Measurements from ENCODE around the gene SLAMF9. TPM values are rescaled to one million over a fixed set of nuclear protein-coding genes. Genes with fewer than 3 reads are reported as not detected.
"Not testable (repeated sequence)": the region's sequence is repeated elsewhere in the genome, so short reads cannot be mapped to it uniquely, and the experiment has no call there.

The SLAMF9 gene
- total RNA-seq, 2 experiments from 2014 or later: not detected

GRCh38 chr1:159916242-159917051, 37.6 kb downstream of the SLAMF9 start:
- no peak overlapping the region for H3K4me3 Mint-ChIP-seq
- H3K27ac Mint-ChIP-seq: no peak overlapping the region
- H3K9me3 Mint-ChIP-seq: no peaks in the 10 kb centered on the region
- H3K36me3 Mint-ChIP-seq: peaks cover 39% of the 10 kb centered on the region
- no peaks in the 10 kb centered on the region for H3K27me3 Mint-ChIP-seq
- H3K4me1 Mint-ChIP-seq: peaks cover 54% of the 10 kb centered on the region
- DNase-seq: no peak

- no peaks in the 10 kb centered on the region for H3K9me3 Mint-ChIP-seq
- H3K4me3 Mint-ChIP-seq: no peak overlapping the region
- DNase-seq: no peak
- peaks cover 54% of the 10 kb centered on the region for H3K4me1 Mint-ChIP-seq
- H3K36me3 Mint-ChIP-seq: peaks cover 33% of the 10 kb centered on the region
- H3K27ac Mint-ChIP-seq: no peak overlapping the region
- H3K27me3 Mint-ChIP-seq: no peaks in the 10 kb centered on the region
Measured at GRCh38 chr1:159915571-159916241, 38.3 kb downstream of the SLAMF9 start.

- H3K4me1 Mint-ChIP-seq: peaks cover 56% of the 10 kb centered on the region
- no peaks in the 10 kb centered on the region for H3K27me3 Mint-ChIP-seq
- H3K9me3 Mint-ChIP-seq: no peaks in the 10 kb centered on the region
- no peak overlapping the region for H3K4me3 Mint-ChIP-seq
- H3K27ac Mint-ChIP-seq: peak overlapping the region; percentile 13
- H3K36me3 Mint-ChIP-seq: peaks cover 21% of the 10 kb centered on the region
- DNase-seq: no peak
Measured at GRCh38 chr1:159914252-159915018, 39.6 kb downstream of the SLAMF9 start.

GRCh38 chr1:159913451-159914192, 40.4 kb downstream of the SLAMF9 start:
- peaks cover 56% of the 10 kb centered on the region for H3K4me1 Mint-ChIP-seq
- H3K36me3 Mint-ChIP-seq: peaks cover 15% of the 10 kb centered on the region
- H3K9me3 Mint-ChIP-seq: no peaks in the 10 kb centered on the region
- H3K27ac Mint-ChIP-seq: no peak overlapping the region
- DNase-seq: no peak
- H3K4me3 Mint-ChIP-seq: no peak overlapping the region
- H3K27me3 Mint-ChIP-seq: no peaks in the 10 kb centered on the region

- Mint-ChIP-seq H3K9me3 (no peaks in the 10 kb centered on the region), H3K27me3 (no peaks in the 10 kb centered on the region), H3K27ac (peak overlapping the region; percentile 89), H3K4me3 (no peak overlapping the region), H3K36me3 (peaks cover 5% of the 10 kb centered on the region), H3K4me1 (peaks cover 48% of the 10 kb centered on the region)
- no peak for DNase-seq
Measured at GRCh38 chr1:159911326-159912070, 42.5 kb downstream of the SLAMF9 start.

GRCh38 chr1:159908031-159908940, 45.8 kb downstream of the SLAMF9 start:
- H3K9me3 Mint-ChIP-seq: no peaks in the 10 kb centered on the region
- H3K36me3 Mint-ChIP-seq: peaks cover 5% of the 10 kb centered on the region
- no peaks in the 10 kb centered on the region for H3K27me3 Mint-ChIP-seq
- H3K4me3 Mint-ChIP-seq: no peak overlapping the region
- H3K4me1 Mint-ChIP-seq: peaks cover 37% of the 10 kb centered on the region
- peak overlapping the region; percentile 1 for H3K27ac Mint-ChIP-seq
- no peak for DNase-seq

GRCh38 chr1:159906960-159907359, 47.1 kb downstream of the SLAMF9 start:
- H3K27ac Mint-ChIP-seq: no peak overlapping the region
- no peaks in the 10 kb centered on the region for H3K27me3 Mint-ChIP-seq
- peaks cover 27% of the 10 kb centered on the region for H3K4me1 Mint-ChIP-seq

GRCh38 chr1:159904036-159904435, 50.0 kb downstream of the SLAMF9 start:
- H3K27me3 Mint-ChIP-seq, H3K4me3 Mint-ChIP-seq, DNase-seq, H3K27ac Mint-ChIP-seq, H3K4me1 Mint-ChIP-seq, H3K9me3 Mint-ChIP-seq, H3K36me3 Mint-ChIP-seq: not testable (repeated sequence)

More at GRCh38 chr1:159906960-159907359, 47.1 kb downstream of the SLAMF9 start:
- DNase-seq: no peak
- Mint-ChIP-seq H3K9me3 (no peaks in the 10 kb centered on the region), H3K4me3 (no peak overlapping the region), H3K36me3 (no peaks in the 10 kb centered on the region)

- no peak overlapping the region for H3K4me3 Mint-ChIP-seq
- no peaks in the 10 kb centered on the region for H3K27me3 Mint-ChIP-seq
- H3K9me3 Mint-ChIP-seq: no peaks in the 10 kb centered on the region
- DNase-seq: no peak
- H3K36me3 Mint-ChIP-seq: no peaks in the 10 kb centered on the region
- H3K4me1 Mint-ChIP-seq: peaks cover 2% of the 10 kb centered on the region
- no peak overlapping the region for H3K27ac Mint-ChIP-seq
Measured at GRCh38 chr1:159902541-159902940, 51.5 kb downstream of the SLAMF9 start.

Other genes starting within 250 kb of the SLAMF9 start
- gene CRP, start 239.6 kb downstream of the SLAMF9 start, total RNA-seq: not detected
- gene DUSP23, start 173.3 kb downstream of the SLAMF9 start, total RNA-seq: 10 to 100 TPM; 33.5 to 36.0 TPM
- gene FCRL6, start 151.9 kb downstream of the SLAMF9 start, total RNA-seq: not detected
- 1 to 10 TPM; 1.3 to 2.1 TPM for gene SLAMF8, start 127.4 kb downstream of the SLAMF9 start, total RNA-seq
- gene VSIG8, start 91.6 kb downstream of the SLAMF9 start, total RNA-seq: not detected
- gene CFAP45, start 54.1 kb downstream of the SLAMF9 start, total RNA-seq: under 1 TPM; 0.78 to 0.80 TPM
- gene TAGLN2, start 28.7 kb downstream of the SLAMF9 start, total RNA-seq: 100 to 1,000 TPM; 463 to 489 TPM
- under 1 TPM in 1 of 2 experiments, not detected in 1; 0.08 TPM for gene IGSF9, start 8.6 kb downstream of the SLAMF9 start, total RNA-seq
- 1 to 10 TPM; 4.7 TPM for gene PIGM, start 77.8 kb upstream of the SLAMF9 start, total RNA-seq
- gene KCNJ10, start 115.9 kb upstream of the SLAMF9 start, total RNA-seq: not detected
- under 1 TPM in 1 of 2 experiments, not detected in 1; 0.04 TPM for gene KCNJ9, start 127.3 kb upstream of the SLAMF9 start, total RNA-seq
- gene IGSF8, start 144.4 kb upstream of the SLAMF9 start, total RNA-seq: 10 to 100 TPM; 38.0 to 39.0 TPM
- not detected for gene ATP1A2, start 161.5 kb upstream of the SLAMF9 start, total RNA-seq
- gene ATP1A4, start 197.4 kb upstream of the SLAMF9 start, total RNA-seq: not detected
- not detected for gene CASQ1, start 236.3 kb upstream of the SLAMF9 start, total RNA-seq

Data from activated naive CD8-positive, alpha-beta T cell treated with anti-CD3 and anti-CD28 coated beads for 36 hours (primary cell).